Measurements from ENCODE around the gene SNCAIP.

SNCAIP gene

DNA sequence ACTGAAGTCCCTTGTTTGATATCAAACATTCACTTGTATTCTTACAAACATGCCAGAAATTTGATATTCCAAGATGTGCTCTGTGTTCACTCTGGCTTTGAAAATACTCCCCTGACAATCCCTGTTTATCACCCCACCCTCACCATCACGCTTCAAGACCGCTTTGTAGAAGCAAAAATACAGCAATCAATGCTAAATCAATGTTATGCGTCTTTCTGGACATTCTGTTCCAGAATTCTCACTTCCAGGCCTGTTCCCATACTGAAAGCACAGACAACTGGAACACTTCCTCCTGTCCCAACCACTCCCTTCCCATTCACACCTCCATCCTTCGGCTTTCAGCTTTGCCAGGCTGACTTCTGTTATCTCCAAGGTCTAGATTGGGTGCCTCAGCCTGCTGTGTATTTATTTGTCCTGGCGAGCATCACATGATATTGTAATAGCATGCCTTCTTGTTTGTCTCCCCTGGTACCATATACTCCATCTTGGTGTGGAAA is 72.8 kb downstream of the SNCAIP start:
- in situ Hi-C loops (cut with HindIII; ENCODE audit: low pct_ligation_motif_present, low pct_unique_long_range_greater_than_20kb, low sequenced_read_pairs) = no loop called here

DNA sequence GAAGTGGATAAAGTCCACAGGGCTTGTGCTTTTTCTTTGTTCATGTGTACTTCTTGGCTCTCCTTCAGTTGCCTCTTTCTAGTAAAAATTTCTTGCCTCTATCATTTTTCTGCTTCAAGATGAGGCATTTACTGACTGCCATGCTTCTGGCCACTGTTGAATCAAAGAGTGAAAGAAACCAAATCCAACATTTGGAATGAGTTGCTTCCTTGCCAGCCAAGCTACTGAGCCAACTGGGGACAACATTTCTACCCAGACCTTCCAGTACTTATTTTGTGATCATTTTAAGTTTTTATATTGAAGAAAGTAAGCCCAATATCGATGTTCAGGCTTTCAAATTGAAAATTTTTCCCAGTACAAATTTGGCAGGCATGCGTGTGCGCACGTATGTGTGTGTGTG is 73.2 kb downstream of the SNCAIP start:
- no peak for DNase-seq
- in situ Hi-C loops (cut with HindIII; ENCODE audit: low pct_ligation_motif_present, low pct_unique_long_range_greater_than_20kb, low sequenced_read_pairs) = no loop called here

More for the DNA sequence above, 72.8 kb downstream of the SNCAIP start:
- no peak for DNase-seq

- in situ Hi-C loops (cut with HindIII; ENCODE audit: low pct_ligation_motif_present, low pct_unique_long_range_greater_than_20kb, low sequenced_read_pairs) = no loop called here
- no peak for DNase-seq
Measured at GRCh38 chr5:122385808-122386207, 73.8 kb downstream of the SNCAIP start.

- no peak for DNase-seq
- in situ Hi-C loops (cut with HindIII; ENCODE audit: low pct_ligation_motif_present, low pct_unique_long_range_greater_than_20kb, low sequenced_read_pairs) = no loop called here
Measured at GRCh38 chr5:122390154-122390553, 78.1 kb downstream of the SNCAIP start.

GRCh38 chr5:122390694-122391093 is 78.7 kb downstream of the SNCAIP start:
- DNase-seq = no peak
- in situ Hi-C loops (cut with HindIII; ENCODE audit: low pct_ligation_motif_present, low pct_unique_long_range_greater_than_20kb, low sequenced_read_pairs) = no loop called here

DNA sequence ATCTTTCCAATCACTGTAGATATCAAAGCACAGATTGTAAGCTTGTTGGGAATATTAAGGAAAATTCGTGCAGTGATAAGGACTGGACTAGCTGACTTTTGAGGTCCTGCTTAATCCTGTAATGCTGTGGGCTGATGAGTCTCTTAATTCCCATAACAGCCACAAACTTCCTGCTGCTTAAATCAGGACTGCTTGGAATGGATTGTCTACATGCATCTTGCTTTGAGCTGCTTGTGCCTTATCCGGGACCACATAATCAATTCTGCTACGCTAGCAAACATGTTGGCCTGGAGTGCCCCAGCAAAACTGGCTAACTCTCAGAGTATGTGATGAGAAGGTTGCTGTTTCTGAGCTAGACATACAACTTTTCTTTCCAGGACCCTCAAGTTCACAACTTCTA is 79.6 kb downstream of the SNCAIP start:
- no peak for DNase-seq
- in situ Hi-C loops (cut with HindIII; ENCODE audit: low pct_ligation_motif_present, low pct_unique_long_range_greater_than_20kb, low sequenced_read_pairs) = no loop called here

DNA sequence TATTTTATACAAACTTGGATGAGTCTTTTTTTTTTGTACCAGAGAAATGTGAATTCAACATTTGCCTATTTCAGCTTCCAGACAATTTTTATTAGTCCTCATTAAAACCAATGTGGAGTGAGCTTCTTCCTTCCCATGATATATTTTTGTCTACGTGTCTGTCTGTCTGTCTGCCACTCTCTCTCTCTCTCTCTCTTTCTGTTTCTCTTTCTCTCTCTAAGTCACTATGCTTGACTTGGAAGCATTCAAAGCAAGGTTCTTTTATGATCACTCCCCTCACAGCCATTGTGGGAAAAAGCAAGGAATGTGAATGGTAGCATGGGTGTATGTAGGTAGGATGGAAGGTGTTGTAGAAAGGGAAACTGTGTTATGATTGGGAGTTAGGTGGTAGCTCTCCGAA is 80.2 kb downstream of the SNCAIP start:
- in situ Hi-C loops (cut with HindIII; ENCODE audit: low pct_ligation_motif_present, low pct_unique_long_range_greater_than_20kb, low sequenced_read_pairs) = no loop called here
- no peak for DNase-seq

GRCh38 chr5:122392824-122393223 is 80.8 kb downstream of the SNCAIP start:
- no peak for DNase-seq
- in situ Hi-C loops (cut with HindIII; ENCODE audit: low pct_ligation_motif_present, low pct_unique_long_range_greater_than_20kb, low sequenced_read_pairs) = no loop called here

GRCh38 chr5:122394284-122394930 is 82.4 kb downstream of the SNCAIP start:
- DNase-seq = no peak
- in situ Hi-C loops (cut with HindIII; ENCODE audit: low pct_ligation_motif_present, low pct_unique_long_range_greater_than_20kb, low sequenced_read_pairs) = no loop called here

GRCh38 chr5:122398016-122398415 is 86.0 kb downstream of the SNCAIP start:
- in situ Hi-C loops (cut with HindIII; ENCODE audit: low pct_ligation_motif_present, low pct_unique_long_range_greater_than_20kb, low sequenced_read_pairs) = no loop called here
- DNase-seq = no peak

DNA sequence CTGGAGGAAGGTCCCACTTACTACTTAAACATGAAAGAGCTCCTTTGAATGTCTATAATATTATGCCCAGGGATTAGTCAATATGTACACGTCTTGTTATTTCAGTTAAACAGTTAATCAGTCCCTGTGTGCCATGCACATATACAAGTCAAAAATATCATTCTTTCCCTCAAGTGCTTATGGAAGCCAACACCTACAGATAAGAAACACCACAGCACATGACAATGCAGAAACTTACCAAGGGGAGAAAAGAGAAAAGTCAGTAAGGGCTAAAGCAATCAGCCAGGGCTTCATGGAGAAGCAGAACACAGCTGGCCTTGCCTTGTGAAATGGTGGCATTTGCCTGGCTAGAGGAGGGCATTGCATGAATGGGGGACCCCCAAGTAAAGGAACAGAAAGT is 88.3 kb downstream of the SNCAIP start:
- DNase-seq = no peak
- in situ Hi-C loops (cut with HindIII; ENCODE audit: low pct_ligation_motif_present, low pct_unique_long_range_greater_than_20kb, low sequenced_read_pairs) = no loop called here

DNA sequence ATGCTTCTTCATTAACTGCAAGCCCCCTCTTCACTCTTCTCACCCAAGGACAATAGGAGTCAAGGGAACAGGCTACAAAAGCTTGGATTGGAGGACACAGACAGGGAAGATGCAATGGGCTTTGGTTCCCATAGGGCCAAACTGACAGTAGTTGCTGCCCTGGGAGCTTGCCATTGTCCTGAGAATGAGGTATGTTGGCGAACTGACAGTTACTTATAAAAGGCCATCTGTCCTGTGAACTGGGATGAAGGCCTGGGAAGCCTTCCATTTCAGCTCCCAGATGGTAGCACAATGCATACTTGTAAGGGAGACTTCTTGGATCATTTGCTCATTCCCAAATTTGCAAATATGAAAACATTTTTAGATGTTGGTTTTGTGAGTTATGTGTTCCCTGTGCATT is 88.9 kb downstream of the SNCAIP start:
- in situ Hi-C loops (cut with HindIII; ENCODE audit: low pct_ligation_motif_present, low pct_unique_long_range_greater_than_20kb, low sequenced_read_pairs) = no loop called here

DNA sequence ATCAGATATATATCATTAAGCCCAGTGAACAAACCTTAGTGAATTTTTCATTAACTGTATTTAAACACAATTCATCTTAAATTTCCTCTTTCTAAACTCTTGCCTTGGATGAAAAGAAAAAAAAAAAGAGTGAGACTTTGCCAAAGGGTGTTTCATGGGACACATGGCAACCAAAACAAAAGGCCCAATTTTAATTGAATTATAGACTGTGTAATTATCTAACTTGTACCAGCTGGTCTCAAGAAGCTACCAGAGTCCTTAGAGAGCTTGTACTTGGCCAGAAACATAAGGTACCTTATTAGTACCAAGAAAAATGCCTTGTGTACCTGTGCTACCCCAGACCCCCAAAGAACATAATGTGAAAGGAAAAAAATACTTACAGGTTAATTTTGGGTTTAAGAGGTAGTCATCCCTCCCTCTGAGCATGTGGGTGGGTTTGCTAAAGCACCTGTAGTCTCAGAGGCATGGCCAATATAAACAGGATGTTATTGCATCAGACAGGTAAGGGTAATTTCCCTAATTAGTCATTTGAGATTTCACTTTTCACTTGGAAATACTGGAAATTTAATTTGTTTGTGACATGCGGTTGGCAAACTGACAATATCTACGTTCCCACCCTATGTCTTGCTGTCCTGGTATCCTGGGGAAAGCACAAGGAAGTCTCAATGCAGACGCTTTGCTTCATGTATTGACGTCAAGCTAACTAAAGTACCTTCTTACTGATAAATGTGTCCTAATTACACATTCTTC is 90.1 kb downstream of the SNCAIP start:
- in situ Hi-C loops (cut with HindIII; ENCODE audit: low pct_ligation_motif_present, low pct_unique_long_range_greater_than_20kb, low sequenced_read_pairs) = no loop called here
- no peak for DNase-seq

More for the DNA sequence above, 88.9 kb downstream of the SNCAIP start:
- no peak for DNase-seq

- no peak for DNase-seq
- in situ Hi-C loops (cut with HindIII; ENCODE audit: low pct_ligation_motif_present, low pct_unique_long_range_greater_than_20kb, low sequenced_read_pairs) = no loop called here
Measured at GRCh38 chr5:122402955-122403685, 91.1 kb downstream of the SNCAIP start.

GRCh38 chr5:122404018-122404417 is 92.0 kb downstream of the SNCAIP start:
- no peak for DNase-seq
- in situ Hi-C loops (cut with HindIII; ENCODE audit: low pct_ligation_motif_present, low pct_unique_long_range_greater_than_20kb, low sequenced_read_pairs) = no loop called here

DNA sequence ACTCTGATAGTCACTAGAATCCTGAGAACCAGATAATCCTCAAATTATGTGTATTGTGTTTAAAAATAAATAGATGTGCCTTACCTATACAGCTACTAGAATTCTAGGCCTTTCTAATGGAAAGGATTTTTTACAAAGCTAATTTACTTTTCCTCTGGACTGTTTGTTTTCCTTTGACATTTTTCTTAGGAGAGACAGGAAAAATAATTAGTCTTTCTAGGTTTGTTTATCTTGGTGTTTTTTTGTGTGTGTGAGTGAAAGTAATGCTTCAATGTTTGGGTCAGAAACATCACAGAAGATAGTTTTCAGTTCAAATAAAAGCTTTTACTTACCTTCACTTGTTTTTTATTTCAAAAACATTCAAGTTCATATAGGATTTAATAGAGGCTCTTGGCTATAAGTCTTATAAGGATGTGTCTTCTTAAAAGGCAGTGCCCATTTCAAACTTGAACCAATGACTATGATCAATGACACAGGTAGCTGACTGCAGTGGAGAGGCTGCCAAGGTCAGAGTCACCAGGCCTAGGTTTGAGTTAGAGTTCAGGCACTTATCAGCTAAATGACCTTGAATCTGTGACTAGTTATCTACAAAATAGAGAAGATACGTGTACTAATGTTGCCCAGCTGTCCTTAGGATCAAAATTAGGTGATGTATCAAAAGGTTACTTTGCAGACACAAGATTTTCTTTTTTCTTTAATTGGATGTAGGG is 92.8 kb downstream of the SNCAIP start:
- in situ Hi-C loops (cut with HindIII; ENCODE audit: low pct_ligation_motif_present, low pct_unique_long_range_greater_than_20kb, low sequenced_read_pairs) = no loop called here
- no peak for DNase-seq

DNA sequence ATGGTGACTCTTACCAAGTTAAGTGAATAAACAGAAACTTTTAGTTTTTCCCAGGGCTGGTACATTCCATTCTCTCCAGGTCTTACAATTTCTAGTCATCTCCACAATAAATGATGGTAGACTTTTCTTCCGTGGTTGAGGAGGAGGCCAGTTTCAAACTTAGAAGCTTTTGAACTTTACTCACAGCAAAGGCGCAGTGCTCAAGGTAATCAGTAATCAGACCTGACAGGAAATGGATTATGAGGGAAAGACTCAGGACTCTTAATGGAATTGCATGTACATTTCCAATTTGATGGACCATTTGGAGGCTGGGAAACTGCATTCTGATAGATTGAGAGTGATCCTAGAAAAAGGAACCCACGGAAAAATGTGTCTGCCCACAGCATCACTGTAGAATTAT is 93.7 kb downstream of the SNCAIP start:
- no peak for DNase-seq
- in situ Hi-C loops (cut with HindIII; ENCODE audit: low pct_ligation_motif_present, low pct_unique_long_range_greater_than_20kb, low sequenced_read_pairs) = no loop called here

GRCh38 chr5:122406181-122406580 is 94.1 kb downstream of the SNCAIP start:
- in situ Hi-C loops (cut with HindIII; ENCODE audit: low pct_ligation_motif_present, low pct_unique_long_range_greater_than_20kb, low sequenced_read_pairs) = no loop called here
- no peak for DNase-seq
